Glutamatergic neuron (in vitro differentiated cells): ENCODE results near the gene SCN4A. TPM values are rescaled to one million over a fixed set of nuclear protein-coding genes. Genes with fewer than 3 reads are reported as not detected.
A peak's percentile ranks its signal among the peaks of the same experiment; 100 is the strongest.

Source experiments
- DNase-seq: peaks from one replicate; pipeline ENCODE4 v3.0.0; 2022
- H3K27ac Mint-ChIP-seq: one replicate; pipeline ENCODE4 v1.8.0; 2020; ENCODE audit warnings: mild to moderate bottlenecking, mixed read lengths, inconsistent platforms; ENCODE audit not compliant: unreplicated experiment
- H3K27me3 Mint-ChIP-seq: one replicate; pipeline ENCODE4 v1.8.0; 2020; ENCODE audit warnings: mild to moderate bottlenecking, moderate library complexity, mixed read lengths, inconsistent platforms; ENCODE audit not compliant: unreplicated experiment
- H3K36me3 Mint-ChIP-seq: one replicate; pipeline ENCODE4 v1.8.0; 2020; ENCODE audit warnings: mild to moderate bottlenecking, mixed read lengths, inconsistent platforms; ENCODE audit not compliant: unreplicated experiment
- H3K4me1 Mint-ChIP-seq: one replicate; pipeline ENCODE4 v1.8.0; 2020; ENCODE audit warnings: mild to moderate bottlenecking, low read depth, mixed read lengths, inconsistent platforms; ENCODE audit not compliant: unreplicated experiment
- H3K4me3 Mint-ChIP-seq: one replicate; pipeline ENCODE4 v1.8.0; 2020; ENCODE audit warnings: mild to moderate bottlenecking, mixed read lengths, inconsistent platforms; ENCODE audit not compliant: unreplicated experiment
- H3K9me3 Mint-ChIP-seq: one replicate; pipeline ENCODE4 v1.8.0; 2020; ENCODE audit warnings: mild to moderate bottlenecking, moderate library complexity, mixed read lengths, inconsistent platforms; ENCODE audit not compliant: unreplicated experiment
- total RNA-seq: library from RNA; stranded (reverse); fragmentation: NEBNext Ultra II Directional; extraction: Animal tissue kit (Norgen Biotek cat#: 25700); gene quantifications from one replicate; pipeline ENCODE4 v1.2.1, GENCODE V29; 2021; ENCODE audit not compliant: unreplicated experiment
- TF ChIP-seq, protein P1 (sequence below): fragments of 200-600 bp; sonication (generic); IDR thresholded peaks from one replicate; pipeline ENCODE4 v1.5.0; 2021; ENCODE audit not compliant: partially characterized antibody, unreplicated experiment

Gene SCN4A
- total RNA-seq, 1 donor from 2014 or later: 7.9 TPM

DNA sequence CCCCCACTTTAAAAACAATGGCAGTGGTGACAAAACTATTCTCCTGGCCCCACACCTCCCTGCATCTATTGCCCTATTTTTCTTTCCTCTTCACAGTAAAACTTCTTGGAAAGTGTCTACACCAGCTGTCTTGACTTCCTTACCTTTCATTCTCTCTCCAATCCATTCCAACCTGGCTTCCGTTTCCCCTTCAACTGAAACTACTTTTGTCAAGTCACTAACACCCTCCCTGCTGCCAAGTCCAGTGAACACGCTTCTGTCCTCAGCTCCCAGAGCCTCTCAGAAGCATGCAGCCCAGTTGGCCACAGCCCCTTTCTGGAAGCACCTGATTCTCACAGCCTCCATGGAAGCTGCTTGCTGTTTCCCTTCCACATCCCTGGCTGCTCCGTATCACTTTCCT lies 4.0 kb upstream of the SCN4A start:
- TF ChIP-seq, protein P1, sequence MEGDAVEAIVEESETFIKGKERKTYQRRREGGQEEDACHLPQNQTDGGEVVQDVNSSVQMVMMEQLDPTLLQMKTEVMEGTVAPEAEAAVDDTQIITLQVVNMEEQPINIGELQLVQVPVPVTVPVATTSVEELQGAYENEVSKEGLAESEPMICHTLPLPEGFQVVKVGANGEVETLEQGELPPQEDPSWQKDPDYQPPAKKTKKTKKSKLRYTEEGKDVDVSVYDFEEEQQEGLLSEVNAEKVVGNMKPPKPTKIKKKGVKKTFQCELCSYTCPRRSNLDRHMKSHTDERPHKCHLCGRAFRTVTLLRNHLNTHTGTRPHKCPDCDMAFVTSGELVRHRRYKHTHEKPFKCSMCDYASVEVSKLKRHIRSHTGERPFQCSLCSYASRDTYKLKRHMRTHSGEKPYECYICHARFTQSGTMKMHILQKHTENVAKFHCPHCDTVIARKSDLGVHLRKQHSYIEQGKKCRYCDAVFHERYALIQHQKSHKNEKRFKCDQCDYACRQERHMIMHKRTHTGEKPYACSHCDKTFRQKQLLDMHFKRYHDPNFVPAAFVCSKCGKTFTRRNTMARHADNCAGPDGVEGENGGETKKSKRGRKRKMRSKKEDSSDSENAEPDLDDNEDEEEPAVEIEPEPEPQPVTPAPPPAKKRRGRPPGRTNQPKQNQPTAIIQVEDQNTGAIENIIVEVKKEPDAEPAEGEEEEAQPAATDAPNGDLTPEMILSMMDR: no peak
- Mint-ChIP-seq H3K4me3 (no peak overlapping the region), H3K36me3 (no peaks in the 10 kb centered on the region), H3K9me3 (peaks cover 20% of the 10 kb centered on the region), H3K4me1 (peaks cover 7% of the 10 kb centered on the region), H3K27ac (no peak overlapping the region), H3K27me3 (peaks cover 15% of the 10 kb centered on the region)
- no peak for DNase-seq

DNA sequence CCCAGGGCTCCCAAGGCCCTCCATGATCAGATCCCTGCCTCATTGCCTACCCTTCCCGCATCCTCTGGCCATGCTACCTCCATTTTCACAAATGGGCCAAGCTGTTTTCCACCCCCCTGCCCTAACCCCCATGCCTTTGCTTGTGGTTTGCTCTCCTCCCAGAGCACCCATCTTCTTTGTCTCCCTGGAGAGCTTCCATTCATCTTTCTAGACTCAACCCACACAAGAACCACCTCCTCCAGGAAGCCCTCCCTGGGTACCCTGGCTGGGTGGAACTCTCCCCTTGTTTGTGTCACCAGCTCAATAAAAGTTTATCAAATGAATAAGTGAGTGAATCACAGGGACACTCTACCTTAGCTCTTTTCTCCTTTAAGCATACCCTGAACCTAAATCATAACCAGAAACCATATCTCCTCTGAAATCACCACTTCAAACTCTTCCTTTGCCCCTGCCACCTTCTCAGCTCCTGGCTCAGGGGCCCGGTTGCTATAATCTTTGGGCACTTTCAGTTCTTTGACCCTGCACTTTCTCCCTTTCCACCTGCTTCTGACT lies 2.9 kb upstream of the SCN4A start:
- Mint-ChIP-seq H3K9me3 (peaks cover 20% of the 10 kb centered on the region), H3K4me3 (no peak overlapping the region), H3K27me3 (peaks cover 15% of the 10 kb centered on the region), H3K36me3 (no peaks in the 10 kb centered on the region), H3K4me1 (peaks cover 7% of the 10 kb centered on the region), H3K27ac (no peak overlapping the region)
- DNase-seq: no peak
- TF ChIP-seq, protein P1: no peak

GRCh38 chr17:63974594-63975192 lies 2.0 kb upstream of the SCN4A start:
- no peak for DNase-seq
- Mint-ChIP-seq H3K9me3 (peaks cover 19% of the 10 kb centered on the region), H3K4me3 (no peak overlapping the region), H3K4me1 (peaks cover 7% of the 10 kb centered on the region), H3K27ac (peak overlapping the region; percentile 5), H3K36me3 (no peaks in the 10 kb centered on the region), H3K27me3 (peaks cover 15% of the 10 kb centered on the region)
- TF ChIP-seq, protein P1: no peak

DNA sequence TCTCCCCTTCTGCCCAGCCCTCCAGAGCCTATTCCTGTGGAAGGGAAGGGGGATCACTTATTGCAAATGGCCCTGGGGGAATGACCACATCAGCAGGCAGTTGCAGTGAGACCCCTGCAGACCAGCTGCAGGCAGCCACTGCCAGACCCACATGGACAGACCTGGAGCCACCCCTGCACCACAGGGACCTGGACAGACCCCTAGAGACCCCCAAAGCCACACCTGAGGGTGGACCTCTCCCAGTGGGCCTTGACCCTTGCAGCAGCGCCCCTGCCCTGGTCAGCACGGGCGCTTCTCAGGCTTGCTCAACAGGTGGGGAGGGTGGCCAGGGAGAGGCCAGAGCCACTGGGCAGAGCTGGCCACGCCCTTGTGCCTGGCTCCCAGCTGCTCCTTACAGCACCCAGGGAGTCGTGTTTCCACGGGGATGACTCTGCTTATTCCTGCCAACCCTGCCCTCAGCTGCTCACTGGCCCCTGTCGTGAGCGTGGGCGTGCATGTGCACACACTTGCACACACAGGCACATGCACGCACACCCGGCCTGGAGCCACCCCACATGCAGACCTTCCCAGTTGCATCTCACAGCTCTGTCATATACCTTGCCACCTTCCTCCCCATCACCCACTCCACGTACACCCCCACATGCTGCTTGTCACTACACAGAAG lies 1.3 kb upstream of the SCN4A start:
- no peak for DNase-seq
- Mint-ChIP-seq H3K9me3 (peaks cover 17% of the 10 kb centered on the region), H3K4me1 (peaks cover 7% of the 10 kb centered on the region), H3K4me3 (no peak overlapping the region), H3K27me3 (peaks cover 15% of the 10 kb centered on the region), H3K27ac (peak overlapping the region; percentile 5), H3K36me3 (no peaks in the 10 kb centered on the region)
- TF ChIP-seq, protein P1: no peak

DNA sequence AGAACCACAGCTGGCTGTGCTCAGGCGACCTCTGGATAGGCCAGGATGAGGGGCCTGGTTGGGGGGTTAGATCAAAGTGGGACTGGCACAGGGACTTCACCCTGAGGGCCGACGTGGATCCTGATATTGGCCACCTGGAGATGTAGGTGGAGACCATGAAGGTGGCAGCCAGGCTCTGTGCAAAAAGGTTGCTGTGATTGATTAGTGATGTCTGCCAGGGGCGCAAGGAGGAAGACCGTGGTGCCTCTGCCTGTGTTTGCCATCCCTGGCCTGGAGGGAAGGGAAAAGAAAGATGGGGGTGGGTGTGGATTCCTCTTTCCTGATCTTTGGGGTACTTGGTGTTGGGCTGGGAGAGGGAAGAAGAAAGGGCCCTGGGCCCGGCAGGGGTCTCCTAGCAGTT lies 529 bp upstream of the SCN4A start:
- TF ChIP-seq, protein P1: no peak
- Mint-ChIP-seq H3K27ac (no peak overlapping the region), H3K4me1 (peaks cover 7% of the 10 kb centered on the region), H3K36me3 (no peaks in the 10 kb centered on the region), H3K27me3 (peaks cover 15% of the 10 kb centered on the region), H3K9me3 (peaks cover 17% of the 10 kb centered on the region), H3K4me3 (no peak overlapping the region)
- DNase-seq: no peak
